Osteocyte (in vitro differentiated cells): ENCODE data around the gene KLHL33. TPM values are rescaled to one million over a fixed set of nuclear protein-coding genes. Genes with fewer than 3 reads are reported as not detected.

Experiments
- DNase-seq: peaks from one replicate; pipeline ENCODE4 v3.0.0; 2021; ENCODE audit warnings: mixed read lengths; ENCODE audit not compliant: unreplicated experiment; ENCODE audit errors: extremely low spot score
- H3K27ac Mint-ChIP-seq: one replicate; pipeline ENCODE4 v1.8.0; 2021; ENCODE audit warnings: mild to moderate bottlenecking, mixed read lengths; ENCODE audit not compliant: unreplicated experiment
- H3K27me3 Mint-ChIP-seq: one replicate; pipeline ENCODE4 v1.8.0; 2021; ENCODE audit warnings: mixed read lengths; ENCODE audit not compliant: unreplicated experiment
- H3K36me3 Mint-ChIP-seq: one replicate; pipeline ENCODE4 v1.8.0; 2021; ENCODE audit warnings: mixed read lengths; ENCODE audit not compliant: unreplicated experiment
- H3K4me1 Mint-ChIP-seq: one replicate; pipeline ENCODE4 v1.8.0; 2021; ENCODE audit warnings: mixed read lengths; ENCODE audit not compliant: unreplicated experiment
- H3K4me3 Mint-ChIP-seq: one replicate; pipeline ENCODE4 v1.8.0; 2021; ENCODE audit warnings: mild to moderate bottlenecking, moderate library complexity, mixed read lengths; ENCODE audit not compliant: unreplicated experiment
- H3K9me3 Mint-ChIP-seq: one replicate; pipeline ENCODE4 v1.8.0; 2021; ENCODE audit warnings: mixed read lengths; ENCODE audit not compliant: unreplicated experiment
- total RNA-seq: library from RNA; stranded (reverse); gene quantifications from 2 replicates; pipeline ENCODE4 v1.2.1, GENCODE V29; 2021
- TF ChIP-seq, protein P1 (sequence below): fragments of 200-600 bp; sonication (generic); IDR thresholded peaks from 2 replicates; pipeline ENCODE4 v1.5.0; 2021; ENCODE audit warnings: antibody characterized with exemption, mild to moderate bottlenecking, moderate library complexity

KLHL33 gene
- total RNA-seq, 1 donor from 2014 or later, result 0.08 TPM

GRCh38 chr14:20386276-20386855 is 49.6 kb downstream of the KLHL33 start:
- no peak overlapping the region for H3K27ac Mint-ChIP-seq
- peaks cover 42% of the 10 kb centered on the region for H3K36me3 Mint-ChIP-seq
- TF ChIP-seq, protein P1, sequence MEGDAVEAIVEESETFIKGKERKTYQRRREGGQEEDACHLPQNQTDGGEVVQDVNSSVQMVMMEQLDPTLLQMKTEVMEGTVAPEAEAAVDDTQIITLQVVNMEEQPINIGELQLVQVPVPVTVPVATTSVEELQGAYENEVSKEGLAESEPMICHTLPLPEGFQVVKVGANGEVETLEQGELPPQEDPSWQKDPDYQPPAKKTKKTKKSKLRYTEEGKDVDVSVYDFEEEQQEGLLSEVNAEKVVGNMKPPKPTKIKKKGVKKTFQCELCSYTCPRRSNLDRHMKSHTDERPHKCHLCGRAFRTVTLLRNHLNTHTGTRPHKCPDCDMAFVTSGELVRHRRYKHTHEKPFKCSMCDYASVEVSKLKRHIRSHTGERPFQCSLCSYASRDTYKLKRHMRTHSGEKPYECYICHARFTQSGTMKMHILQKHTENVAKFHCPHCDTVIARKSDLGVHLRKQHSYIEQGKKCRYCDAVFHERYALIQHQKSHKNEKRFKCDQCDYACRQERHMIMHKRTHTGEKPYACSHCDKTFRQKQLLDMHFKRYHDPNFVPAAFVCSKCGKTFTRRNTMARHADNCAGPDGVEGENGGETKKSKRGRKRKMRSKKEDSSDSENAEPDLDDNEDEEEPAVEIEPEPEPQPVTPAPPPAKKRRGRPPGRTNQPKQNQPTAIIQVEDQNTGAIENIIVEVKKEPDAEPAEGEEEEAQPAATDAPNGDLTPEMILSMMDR, result no peak
- H3K4me1 Mint-ChIP-seq, result no peaks in the 10 kb centered on the region
- no peak for DNase-seq
- H3K9me3 Mint-ChIP-seq, result no peaks in the 10 kb centered on the region
- no peak overlapping the region for H3K4me3 Mint-ChIP-seq
- H3K27me3 Mint-ChIP-seq, result no peaks in the 10 kb centered on the region

DNA sequence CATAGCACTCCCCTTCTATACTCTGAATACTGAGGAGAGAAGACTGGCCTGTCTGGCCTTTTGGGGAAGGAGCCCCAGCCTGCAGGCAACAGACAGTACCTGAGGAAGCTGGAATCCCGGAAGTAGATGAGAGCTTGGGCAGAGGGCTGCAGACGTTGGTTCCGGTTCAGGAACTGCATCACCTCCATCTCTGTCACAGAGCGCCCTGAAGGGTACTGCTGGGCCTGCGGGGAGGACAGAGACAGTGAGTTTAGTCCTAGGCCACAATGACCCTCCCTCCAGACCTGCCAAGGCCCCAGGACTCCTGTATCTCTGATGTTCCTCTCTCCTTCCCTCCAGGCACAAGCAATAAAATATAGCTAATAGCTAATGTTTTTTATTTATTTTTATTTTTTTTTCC is 51.1 kb downstream of the KLHL33 start:
- Mint-ChIP-seq H3K27ac (no peak overlapping the region), H3K4me3 (no peak overlapping the region), H3K9me3 (no peaks in the 10 kb centered on the region), H3K36me3 (peaks cover 50% of the 10 kb centered on the region), H3K27me3 (no peaks in the 10 kb centered on the region), H3K4me1 (no peaks in the 10 kb centered on the region)
- no peak for DNase-seq
- TF ChIP-seq, protein P1, result no peak

DNA sequence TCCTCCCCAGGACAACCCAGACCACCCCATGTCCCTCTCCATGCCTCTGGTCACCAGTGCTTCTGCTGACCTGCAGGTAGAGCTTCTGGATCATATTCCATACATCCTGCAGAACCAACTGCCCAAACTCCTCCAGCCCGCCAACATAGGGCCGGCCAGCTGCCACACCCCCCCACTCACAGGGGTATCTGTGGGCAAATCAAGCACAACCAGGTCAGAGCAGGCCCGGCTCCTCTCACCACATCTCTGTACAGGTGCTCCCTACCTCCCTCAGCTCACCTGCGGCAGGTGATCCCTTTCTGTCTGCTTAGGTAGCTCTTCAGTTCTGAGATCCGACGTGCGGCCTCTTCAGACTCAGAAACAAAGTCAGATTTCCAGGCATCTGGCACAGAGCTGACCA is 51.6 kb downstream of the KLHL33 start:
- Mint-ChIP-seq H3K4me3 (no peak overlapping the region), H3K9me3 (no peaks in the 10 kb centered on the region), H3K27me3 (no peaks in the 10 kb centered on the region), H3K4me1 (no peaks in the 10 kb centered on the region), H3K36me3 (peaks cover 46% of the 10 kb centered on the region), H3K27ac (no peak overlapping the region)
- TF ChIP-seq, protein P1, result no peak
- DNase-seq, result no peak

DNA sequence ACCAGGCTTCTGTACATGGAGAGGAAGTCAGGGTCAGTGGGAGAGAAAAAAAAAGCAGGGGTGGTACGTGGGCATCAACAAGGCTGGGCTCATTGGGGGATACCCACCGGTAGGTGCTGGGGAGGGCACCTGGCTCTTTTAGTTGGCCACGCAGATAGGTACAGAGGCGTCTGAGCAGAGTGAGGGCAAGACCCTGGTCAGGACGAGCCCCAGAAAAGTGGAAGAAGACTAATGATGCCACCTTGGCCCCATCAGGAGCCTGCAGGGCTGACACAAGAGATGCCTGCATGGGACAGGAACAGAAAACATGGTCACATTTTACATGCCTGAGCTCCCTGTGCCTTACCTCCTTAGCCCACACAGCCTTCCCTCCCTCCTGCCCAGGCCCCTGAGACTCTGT is 52.3 kb downstream of the KLHL33 start:
- Mint-ChIP-seq H3K4me1 (no peaks in the 10 kb centered on the region), H3K36me3 (peaks cover 44% of the 10 kb centered on the region), H3K9me3 (no peaks in the 10 kb centered on the region), H3K27ac (no peak overlapping the region), H3K27me3 (no peaks in the 10 kb centered on the region), H3K4me3 (no peak overlapping the region)
- TF ChIP-seq, protein P1, result no peak
- DNase-seq, result no peak

- Mint-ChIP-seq H3K4me1 (no peaks in the 10 kb centered on the region), H3K27me3 (no peaks in the 10 kb centered on the region), H3K4me3 (no peak overlapping the region), H3K27ac (no peak overlapping the region), H3K9me3 (no peaks in the 10 kb centered on the region), H3K36me3 (peaks cover 45% of the 10 kb centered on the region)
- TF ChIP-seq, protein P1, result no peak
- DNase-seq, result no peak
Measured at GRCh38 chr14:20383032-20383431, 52.9 kb downstream of the KLHL33 start.
